H9 (cell line): ENCODE results near the gene TBC1D8. TPM values are rescaled to one million over a fixed set of nuclear protein-coding genes. Genes with fewer than 3 reads are reported as not detected.

ENCODE experiments used
- DNase-seq: peaks from one replicate; pipeline ENCODE4 v3.0.0-alpha.2; 2017
- H2AFZ ChIP-seq: one replicate; pipeline ENCODE4 v1.6.1; 2013; ENCODE audit warnings: mild to moderate bottlenecking, low read length, control low read depth, moderate library complexity
- H2AK5ac ChIP-seq: 2 replicates; pipeline ENCODE4 v1.6.1; 2013; ENCODE audit warnings: low read length, control low read depth, mixed read lengths; ENCODE audit not compliant: insufficient read length
- H2BK120ac ChIP-seq: one replicate; pipeline ENCODE4 v1.6.1; 2013; ENCODE audit warnings: low read depth, mild to moderate bottlenecking, low read length, control low read depth, inconsistent platforms; ENCODE audit not compliant: poor library complexity, severe bottlenecking
- H2BK12ac ChIP-seq: 2 replicates; pipeline ENCODE4 v1.6.1; 2013; ENCODE audit warnings: low read length, control low read depth, mixed read lengths, low read depth; ENCODE audit not compliant: insufficient read length
- H2BK15ac ChIP-seq: 2 replicates; pipeline ENCODE4 v1.6.1; 2013; ENCODE audit warnings: low read depth, low read length, control low read depth
- H2BK20ac ChIP-seq: one replicate; pipeline ENCODE4 v1.6.1; 2013; ENCODE audit warnings: low read depth, mild to moderate bottlenecking, low read length, control low read depth, inconsistent platforms; ENCODE audit not compliant: poor library complexity, severe bottlenecking
- H2BK5ac ChIP-seq: 2 replicates; pipeline ENCODE4 v1.6.1; 2013; ENCODE audit warnings: low read length, control low read depth, mixed read lengths; ENCODE audit not compliant: insufficient read length
- H3K14ac ChIP-seq: 2 replicates; pipeline ENCODE4 v1.6.1; 2013; ENCODE audit warnings: low read length, control low read depth; ENCODE audit not compliant: insufficient read depth
- H3K18ac ChIP-seq: 2 replicates; pipeline ENCODE4 v1.6.1; 2013; ENCODE audit warnings: low read depth, mild to moderate bottlenecking, mixed read lengths, low read length, control low read depth; ENCODE audit not compliant: insufficient read length
- H3K23ac ChIP-seq: 2 replicates; pipeline ENCODE4 v1.6.1; 2013; ENCODE audit warnings: low read length, control low read depth, mixed read lengths, low read depth; ENCODE audit not compliant: insufficient read length
- H3K23me2 ChIP-seq: 2 replicates; pipeline ENCODE4 v1.6.1; 2013; ENCODE audit warnings: low read depth, mild to moderate bottlenecking, mixed read lengths, low read length, control low read depth; ENCODE audit not compliant: insufficient read length, poor library complexity, severe bottlenecking
- H3K27ac ChIP-seq: 2 replicates; pipeline ENCODE4 v1.5.1; 2013; ENCODE audit warnings: low read length, control low read depth, mixed read lengths, low read depth; ENCODE audit not compliant: insufficient read length
- H3K27me3 ChIP-seq: 2 replicates; pipeline ENCODE4 v1.6.1; 2013; ENCODE audit warnings: low read length, control low read depth, inconsistent platforms; ENCODE audit not compliant: insufficient read depth
- H3K4ac ChIP-seq: 2 replicates; pipeline ENCODE4 v1.6.1; 2013; ENCODE audit warnings: low read depth, mild to moderate bottlenecking, control low read depth, inconsistent platforms, low read length, moderate library complexity
- H3K4me1 ChIP-seq: 2 replicates; pipeline ENCODE4 v1.6.1; 2013; ENCODE audit warnings: low read length, control low read depth, inconsistent platforms; ENCODE audit not compliant: insufficient read depth
- H3K4me2 ChIP-seq: 2 replicates; pipeline ENCODE4 v1.6.1; 2013; ENCODE audit warnings: low read length, control low read depth, mixed read lengths; ENCODE audit not compliant: insufficient read length, insufficient read depth
- H3K56ac ChIP-seq: 2 replicates; pipeline ENCODE4 v1.6.1; 2013; ENCODE audit warnings: low read depth, mild to moderate bottlenecking, mixed read lengths, low read length, control low read depth; ENCODE audit not compliant: insufficient read length
- H3K79me1 ChIP-seq: 2 replicates; pipeline ENCODE4 v1.6.1; 2013; ENCODE audit warnings: low read depth, mild to moderate bottlenecking, moderate library complexity, low read length, control low read depth, inconsistent platforms; ENCODE audit not compliant: insufficient read depth, poor library complexity, severe bottlenecking
- H3K79me2 ChIP-seq: 2 replicates; pipeline ENCODE4 v1.6.1; 2013; ENCODE audit warnings: low read length, control low read depth, inconsistent platforms; ENCODE audit not compliant: insufficient read depth
- H3K9ac ChIP-seq: 2 replicates; pipeline ENCODE4 v1.6.1; 2013; ENCODE audit warnings: low read length, control low read depth, mixed read lengths; ENCODE audit not compliant: insufficient read length; ENCODE audit errors: extremely low read depth
- H3K9me3 ChIP-seq: one replicate; pipeline ENCODE4 v1.6.1; 2013; ENCODE audit warnings: low read depth, low read length, inconsistent platforms; ENCODE audit not compliant: control insufficient read depth
- H3T11ph ChIP-seq: one replicate; pipeline ENCODE4 v1.6.1; 2013; ENCODE audit warnings: mild to moderate bottlenecking, low read length, control low read depth, inconsistent platforms
- H4K20me1 ChIP-seq: one replicate; pipeline ENCODE4 v1.6.1; 2013; ENCODE audit not compliant: control insufficient read depth, insufficient read length, insufficient read depth
- H4K5ac ChIP-seq: 2 replicates; pipeline ENCODE4 v1.6.1; 2013; ENCODE audit warnings: low read depth, mild to moderate bottlenecking, mixed read lengths, low read length, control low read depth; ENCODE audit not compliant: insufficient read length
- H4K8ac ChIP-seq: replicated peaks from 2 replicates; pipeline ENCODE4 v1.6.1; 2013; ENCODE audit warnings: low read length, control low read depth, mixed read lengths, low read depth; ENCODE audit not compliant: insufficient read length
- H4K91ac ChIP-seq: 2 replicates; pipeline ENCODE4 v1.6.1; 2013; ENCODE audit warnings: low read depth, mild to moderate bottlenecking, moderate library complexity, mixed read lengths, low read length, control low read depth; ENCODE audit not compliant: insufficient read length
- H3K27ac Mint-ChIP-seq, 3 experiments: 2 replicates in 2 of 3; 3 replicates in 1 of 3; pipeline ENCODE4 v1.8.0; 2020 to 2021; ENCODE audit warnings: mixed read lengths in 3 of 3, mild to moderate bottlenecking in 1 of 3, moderate library complexity in 1 of 3
- H3K27me3 Mint-ChIP-seq: 2 replicates; pipeline ENCODE4 v1.8.0; 2021; ENCODE audit warnings: low read depth, mild to moderate bottlenecking, moderate library complexity, mixed read lengths
- H3K36me3 Mint-ChIP-seq, 3 experiments: 2 replicates in 2 of 3; 3 replicates in 1 of 3; pipeline ENCODE4 v1.8.0; 2020 to 2021; ENCODE audit warnings: low read depth in 3 of 3, mixed read lengths in 3 of 3; ENCODE audit not compliant: insufficient read depth in 1 of 3
- H3K4me1 Mint-ChIP-seq, 2 experiments: 2 replicates each; pipeline ENCODE4 v1.8.0; 2020; ENCODE audit warnings: mixed read lengths in 2 of 2
- H3K4me3 Mint-ChIP-seq, 2 experiments: 2 replicates in 1 of 2; 3 replicates in 1 of 2; pipeline ENCODE4 v1.8.0; 2020 to 2021; ENCODE audit warnings: mild to moderate bottlenecking in 2 of 2, mixed read lengths in 2 of 2, moderate library complexity in 1 of 2
- H3K9me3 Mint-ChIP-seq, 2 experiments: 2 replicates in 1 of 2; 3 replicates in 1 of 2; pipeline ENCODE4 v1.8.0; 2020; ENCODE audit warnings: mild to moderate bottlenecking in 2 of 2, mixed read lengths in 2 of 2, moderate library complexity in 1 of 2
- CTCF ChIP-seq: fragments of 200-600 bp; sonication (generic); conservative IDR thresholded peaks from 3 replicates; pipeline ENCODE4 v1.8.0; 2021; ENCODE audit warnings: antibody characterized with exemption, mild to moderate bottlenecking
- WGBS: extraction: QIAGEN DNeasy Blood & Tissue Kit; methylation state at CpG from one replicate; pipeline ENCODE4 v1.1.7; 2013; ENCODE audit warnings: missing lambda C conversion rate, low lambda C conversion rate, mixed read lengths; ENCODE audit not compliant: insufficient read length; ENCODE audit errors: extremely low coverage; 5-methylcytosine and 5-hydroxymethylcytosine counted together
- total RNA-seq: library from RNA; stranded (reverse); gene quantifications from 2 replicates; pipeline ENCODE4 v1.2.1, GENCODE V29; 2021

The TBC1D8 gene
- total RNA-seq, 1 experiment from 2014 or later, result 16.6 TPM

GRCh38 chr2:101053117-101053516 lies 98.1 kb downstream of the TBC1D8 start:
- 0 out of 5 replicates have a peak, but pooled peaks cover 0 to 4% of the 10 kb centered on the region in 2 experiments for H3K9me3 Mint-ChIP-seq
- WGBS, result no CpG with 5 or more reads among the region's 3 CpGs
- Histone ChIP-seq H3K4ac (no peak overlapping the region), H2BK5ac (no peak overlapping the region), H4K20me1 (no peaks in the 10 kb centered on the region), H2BK12ac (no peak overlapping the region), H2BK15ac (no peak overlapping the region), H2AFZ (no peak overlapping the region), H3K23ac (no peak overlapping the region), H4K5ac (no peak overlapping the region), H3K79me1 (no peaks in the 10 kb centered on the region), H3T11ph (no peak overlapping the region), H3K14ac (no peak overlapping the region), H2AK5ac (no peak overlapping the region), H3K27ac (no peak overlapping the region), H3K4me2 (no peak overlapping the region), H3K4me1 (no peaks in the 10 kb centered on the region), H4K8ac (no peak overlapping the region), H3K79me2 (no peaks in the 10 kb centered on the region), H3K18ac (no peak overlapping the region), H2BK120ac (no peak overlapping the region), H3K9ac (no peak overlapping the region), H3K56ac (no peak overlapping the region), H3K23me2 (no peaks in the 10 kb centered on the region), H3K9me3 (no peaks in the 10 kb centered on the region), H3K27me3 (no peaks in the 10 kb centered on the region), H4K91ac (no peak overlapping the region), H2BK20ac (no peak overlapping the region)
- peaks cover 16 to 47% (median 32%) of the 10 kb centered on the region in 3 experiments; a peak in 6 of 7 replicates for H3K36me3 Mint-ChIP-seq
- no peak for TF ChIP-seq CTCF
- no peak overlapping the region for H3K4me3 Mint-ChIP-seq
- H3K27ac Mint-ChIP-seq, result peak overlapping the region in 2 of 3 experiments; percentile 6 to 20; a peak in 2 of 7 replicates
- DNase-seq, result no peak
- peaks cover 0 to 5% of the 10 kb centered on the region in 2 experiments; a peak in 3 of 4 replicates for H3K4me1 Mint-ChIP-seq
- H3K27me3 Mint-ChIP-seq, result no peaks in the 10 kb centered on the region
